Lung (tissue), 12 donors: Measurements from ENCODE around the gene LRRC14B. TPM values are rescaled to one million over a fixed set of nuclear protein-coding genes. Genes with fewer than 3 reads are reported as not detected.
"Not testable (repeated sequence)": the region's sequence is repeated elsewhere in the genome, so short reads cannot be mapped to it uniquely, and the experiment has no call there.

Experiments
- ATAC-seq: fragments of 200-7000 bp; cut with Tn5 transposase; one replicate; pipeline ENCODE4 v1.9.1; 2020; ENCODE audit warnings: moderate number of reproducible peaks; ENCODE audit not compliant: insufficient read depth, low FRiP score
- DNase-seq, 3 donors: peaks; one replicate each; pipeline ENCODE4 v3.0.0-alpha.2; 2013 to 2017
- H3K27ac ChIP-seq, 2 donors: one replicate each; pipeline ENCODE4 v1.5.1; 2013; ENCODE audit warnings: mild to moderate bottlenecking in 2 of 2, moderate library complexity in 2 of 2, control low read depth in 1 of 2, inconsistent platforms in 1 of 2, low read depth in 1 of 2, low read length in 1 of 2
- H3K27me3 ChIP-seq, 3 donors: one replicate each; pipeline ENCODE4 v1.5.1; 2013; ENCODE audit warnings: low read length in 2 of 3; ENCODE audit not compliant: control insufficient read depth in 3 of 3, insufficient read depth in 3 of 3
- H3K36me3 ChIP-seq, 4 donors: one replicate each; pipeline ENCODE4 v1.5.1; 2013; ENCODE audit warnings: low read length in 4 of 4, mild to moderate bottlenecking in 1 of 4, moderate library complexity in 1 of 4; ENCODE audit not compliant: control insufficient read depth in 4 of 4, insufficient read depth in 4 of 4
- H3K4me1 ChIP-seq, 5 donors: one replicate each; pipeline ENCODE4 v1.5.1; 2013; ENCODE audit warnings: low read length in 5 of 5, mild to moderate bottlenecking in 2 of 5, moderate library complexity in 1 of 5; ENCODE audit not compliant: control insufficient read depth in 5 of 5, insufficient read depth in 5 of 5
- H3K4me3 ChIP-seq: one replicate; pipeline ENCODE4 v1.5.1; 2013; ENCODE audit warnings: mild to moderate bottlenecking, control low read depth, moderate library complexity
- H3K9ac ChIP-seq, 2 donors: one replicate each; pipeline ENCODE4 v1.5.1; 2013; ENCODE audit warnings: low read length in 2 of 2, control low read depth in 1 of 2; ENCODE audit not compliant: insufficient read depth in 1 of 2
- H3K9me3 ChIP-seq, 4 donors: one replicate each; pipeline ENCODE4 v1.5.1; 2013; ENCODE audit warnings: low read length in 3 of 4, mild to moderate bottlenecking in 1 of 4, moderate library complexity in 1 of 4; ENCODE audit not compliant: control insufficient read depth in 4 of 4, insufficient read depth in 3 of 4
- CTCF ChIP-seq: IDR thresholded peaks from 2 replicates; pipeline ENCODE4 v1.5.1; 2012; ENCODE audit warnings: mild to moderate bottlenecking; ENCODE audit errors: control extremely low read depth, extremely low read depth
- WGBS, 2 donors: extraction: QIAGEN DNeasy Blood & Tissue Kit; methylation state at CpG; one replicate each; pipeline ENCODE4 v1.1.7; 2013; 5-methylcytosine and 5-hydroxymethylcytosine counted together
- polyA plus RNA-seq, 2 donors: library from polyadenylated mRNA; stranded (reverse); fragments of 200-250 nt; gene quantifications; one replicate each; pipeline ENCODE4 v1.2.1, GENCODE V29; 2013
- total RNA-seq, 2 donors: library from RNA; depleted of rRNA in 1 of 2; stranded (reverse); fragments of >200 nt in 1 of 2; gene quantifications; one replicate each; pipeline ENCODE4 v1.2.1, GENCODE V29; 2014 to 2021
- donor health status: control.
- donor health status: control.
- donor health status: Bipolar disorder and iron deficiency.
- donor health status: healthy.
- donor health status: DM: yes; HTN: yes; CAD: no.

LRRC14B gene
- total and polyA plus RNA-seq, 4 donors: 0.14 TPM; not detected in 3

GRCh38 chr5:213803-214395, 22.6 kb downstream of the LRRC14B start:
- H3K27ac ChIP-seq: no peak overlapping the region
- H3K9me3 ChIP-seq: no peaks in the 10 kb centered on the region
- H3K27me3 ChIP-seq: no peaks in the 10 kb centered on the region
- no peak for DNase-seq
- WGBS, 2 donors: 93 to 94% methylated on average over 12 of the region's 12 CpGs
- ATAC-seq: no peak
- peaks cover 0 to 6% (median 2%) of the 10 kb centered on the region in 4 donors for H3K36me3 ChIP-seq
- no peak overlapping the region for H3K9ac ChIP-seq
- peaks cover 0 to 5% (median under 1%) of the 10 kb centered on the region in 5 donors for H3K4me1 ChIP-seq
- no peak for TF ChIP-seq CTCF
- H3K4me3 ChIP-seq: no peak overlapping the region

GRCh38 chr5:215256-215655, 24.0 kb downstream of the LRRC14B start:
- H3K36me3 ChIP-seq, DNase-seq, H3K27me3 ChIP-seq, ATAC-seq, H3K9me3 ChIP-seq, H3K9ac ChIP-seq, H3K4me3 ChIP-seq: not testable (repeated sequence)
- H3K4me1 ChIP-seq: peaks cover 2 to 13% (median 5%) of the 10 kb centered on the region in 5 donors
- peak overlapping the region in 1 of 2 donors; percentile 9 for H3K27ac ChIP-seq
- 88 to 100% methylated on average over 1 of the region's 2 CpGs for WGBS, 2 donors

- not testable (repeated sequence) for ATAC-seq, H3K9ac ChIP-seq, DNase-seq, H3K9me3 ChIP-seq, H3K27me3 ChIP-seq, H3K27ac ChIP-seq, H3K36me3 ChIP-seq, H3K4me3 ChIP-seq
- peaks cover 0 to 15% (median 5%) of the 10 kb centered on the region in 5 donors for H3K4me1 ChIP-seq
- 81 to 90% methylated on average over 9 of the region's 10 CpGs for WGBS, 2 donors
Measured at GRCh38 chr5:216076-216475, 24.8 kb downstream of the LRRC14B start.

GRCh38 chr5:217494-218456, 26.5 kb downstream of the LRRC14B start, which contains the start of the genes CCDC127 and SDHA:
Gene CCDC127, minus strand, starts transcription at chr5:218153. Its CDS starts 1,304 bp downstream, at chr5:216849.
Gene SDHA, plus strand, starts transcription at chr5:218320. Its CDS starts 36 bp downstream, at chr5:218356.
- peak; percentile 93 for ATAC-seq
- H3K9me3 ChIP-seq, H3K36me3 ChIP-seq, H3K27me3 ChIP-seq: not testable (repeated sequence)
- peak within 1 kb of the TSS; percentile 87 to 99 for H3K27ac ChIP-seq
- TF ChIP-seq CTCF: peak; percentile 21
- DNase-seq: peak; percentile 97 to 98 (median 98)
- H3K4me1 ChIP-seq: peaks cover 2 to 15% (median 5%) of the 10 kb centered on the region in 5 donors
- H3K4me3 ChIP-seq: peak within 1 kb of the TSS; percentile 96
- WGBS, 2 donors: 1% methylated on average over 58 to 74 of the region's 75 CpGs
- peak within 1 kb of the TSS; percentile 37 to 49 for H3K9ac ChIP-seq
